ENCODE data around the gene PLEKHJ1. TPM values are rescaled to one million over a fixed set of nuclear protein-coding genes. Genes with fewer than 3 reads are reported as not detected.

PLEKHJ1 gene
- polyA plus RNA-seq, 2 of the 4 experiments (the other 2 are of a cell fraction) = 19.9 to 33.9 TPM

DNA sequence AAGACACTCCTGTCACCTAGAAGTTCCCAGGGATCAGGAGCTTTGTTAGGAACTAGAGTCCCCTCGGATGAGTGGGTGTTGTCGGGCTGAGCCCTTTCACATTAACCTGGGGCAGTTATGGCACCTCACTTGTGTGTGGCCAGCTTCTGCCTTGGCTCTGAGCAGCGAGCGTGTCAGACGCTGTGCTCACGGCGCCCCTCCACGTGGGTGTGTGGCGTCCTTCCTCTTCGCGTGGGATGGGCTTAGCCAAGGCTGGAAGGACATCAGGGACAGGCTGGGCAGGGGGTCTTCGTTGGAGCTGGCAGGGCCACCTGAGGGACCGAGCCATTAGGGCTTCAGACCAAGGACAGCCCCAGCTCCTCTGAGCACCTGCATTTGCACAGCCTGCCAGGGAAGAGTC lies 49.0 kb downstream of the PLEKHJ1 start:
- no peak overlapping the region for H3K27ac ChIP-seq
- CTCF ChIA-PET = interaction anchor here (1.0 kb wide), 1 partner anchor 10 kb away, joined by 3 read pairs; no protein-coding TSS in a partner anchor
- H3K9me3 ChIP-seq = no peaks in the 10 kb centered on the region
- no peak overlapping the region for H3K4me2 ChIP-seq
- POLR2A ChIA-PET = no interaction called here
- no peak for TF ChIP-seq ZFP36 (IDR thresholded peaks at IDR 0.05; ENCODE audit: borderline replicate concordance, partially characterized antibody)
- no peak for TF ChIP-seq ZSCAN20 (CRISPR knock-in tag; IDR thresholded peaks at IDR 0.05)
- H3K4me3 ChIP-seq = no peak overlapping the region
- DNase-seq (ENCODE audit: low read depth in 1 of 2, low spot score in 1 of 2) (no peak), FAIRE-seq (no peak), ATAC-seq (no peak)
- WGBS (ENCODE audit: missing lambda C conversion rate) = 91% methylated on average over 7 of the region's 13 CpGs
- H3K4me1 ChIP-seq = no peaks in the 10 kb centered on the region

DNA sequence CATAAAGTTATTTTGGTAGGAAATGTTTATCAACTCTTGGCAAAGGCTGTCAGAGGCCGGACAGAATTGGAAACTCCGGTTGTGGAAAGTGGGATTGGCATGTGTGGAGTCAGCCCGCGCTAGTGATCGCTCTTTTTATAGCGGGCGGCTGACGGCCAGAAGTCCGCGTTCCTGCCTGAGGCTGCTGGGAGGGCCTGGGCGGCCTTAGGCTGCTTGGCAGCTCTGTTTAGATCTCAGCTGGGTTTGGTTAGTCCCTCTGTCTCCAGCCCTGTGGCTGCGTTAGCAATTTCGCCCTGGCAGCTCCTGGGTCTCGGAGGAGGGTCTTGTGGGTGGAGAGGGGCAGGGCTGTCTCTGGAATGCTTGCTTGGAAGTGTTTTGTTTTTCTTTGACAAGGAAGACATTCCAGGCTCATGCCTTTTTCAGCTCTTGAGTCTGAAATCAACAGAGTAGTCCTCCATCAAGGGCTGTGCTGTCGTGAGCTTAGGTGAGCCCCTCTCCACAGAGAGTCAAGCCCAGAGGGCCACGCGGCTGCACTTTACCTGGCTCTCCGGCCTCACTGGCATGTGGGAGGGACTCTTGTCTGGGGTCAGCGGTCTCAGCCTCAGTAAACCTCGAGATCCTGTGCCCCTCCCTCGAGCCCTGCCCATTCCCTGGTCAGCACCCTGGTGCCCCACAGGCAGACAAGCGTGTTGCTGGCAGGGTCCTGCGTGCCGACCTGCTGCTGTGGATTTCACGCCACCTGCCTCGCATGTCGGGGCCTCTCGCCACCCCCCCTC lies 49.9 kb downstream of the PLEKHJ1 start:
- Histone ChIP-seq H3K27ac (no peak overlapping the region), H3K4me1 (no peaks in the 10 kb centered on the region), H3K4me2 (no peak overlapping the region), H3K9me3 (no peaks in the 10 kb centered on the region), H3K4me3 (no peak overlapping the region)
- ATAC-seq (no peak), DNase-seq (ENCODE audit: low read depth in 1 of 2, low spot score in 1 of 2) (no peak), FAIRE-seq (no peak)
- TF ChIP-seq EHMT2 (IDR thresholded peaks at IDR 0.05; ENCODE audit: low read depth) (no peak), HOXB13 (CRISPR knock-in tag; IDR thresholded peaks at IDR 0.05; ENCODE audit: low read depth) (no peak), HDAC2 (IDR thresholded peaks at IDR 0.05) (no peak), ZC3H11A (IDR thresholded peaks at IDR 0.05) (no peak), NPAS2 (CRISPR knock-in tag; IDR thresholded peaks at IDR 0.05; ENCODE audit: borderline replicate concordance) (no peak), HEYL (CRISPR knock-in tag; IDR thresholded peaks at IDR 0.05) (no peak), FOSL2 (IDR thresholded peaks at IDR 0.05) (no peak), FOSL2 (CRISPR knock-in tag; IDR thresholded peaks at IDR 0.05) (no peak)
- TF ChIP-seq, protein P1, sequence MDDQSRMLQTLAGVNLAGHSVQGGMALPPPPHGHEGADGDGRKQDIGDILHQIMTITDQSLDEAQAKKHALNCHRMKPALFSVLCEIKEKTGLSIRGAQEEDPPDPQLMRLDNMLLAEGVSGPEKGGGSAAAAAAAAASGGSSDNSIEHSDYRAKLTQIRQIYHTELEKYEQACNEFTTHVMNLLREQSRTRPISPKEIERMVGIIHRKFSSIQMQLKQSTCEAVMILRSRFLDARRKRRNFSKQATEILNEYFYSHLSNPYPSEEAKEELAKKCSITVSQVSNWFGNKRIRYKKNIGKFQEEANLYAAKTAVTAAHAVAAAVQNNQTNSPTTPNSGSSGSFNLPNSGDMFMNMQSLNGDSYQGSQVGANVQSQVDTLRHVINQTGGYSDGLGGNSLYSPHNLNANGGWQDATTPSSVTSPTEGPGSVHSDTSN (IDR thresholded peaks at IDR 0.05) = no peak
- CTCF ChIA-PET = interaction anchor here (1.0 to 1.4 kb wide), 2 partner anchors 9 to 15 kb away, joined by 3 to 7 read pairs; no protein-coding TSS in a partner anchor
- 92% methylated on average over 15 of the region's 28 CpGs for WGBS (ENCODE audit: missing lambda C conversion rate)
- POLR2A ChIA-PET = no interaction called here

DNA sequence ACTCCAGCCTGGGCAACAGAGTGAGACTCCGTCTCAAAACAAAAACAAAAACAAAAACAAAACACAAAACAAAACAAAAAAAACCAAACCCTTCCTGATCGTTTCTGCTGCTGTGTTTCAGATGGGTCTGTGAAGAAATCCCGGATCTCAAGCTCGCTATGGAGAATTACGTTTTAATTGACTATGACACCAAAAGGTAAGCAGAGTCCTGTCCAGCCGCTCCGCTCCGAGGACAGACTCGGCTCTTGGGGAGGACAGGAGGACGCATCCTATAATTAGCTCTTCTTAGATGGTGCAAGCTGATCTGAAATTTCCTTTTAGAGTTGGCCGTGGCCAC lies 50.4 kb downstream of the PLEKHJ1 start:
- ChIA-PET POLR2A (no interaction called here), CTCF (interaction anchor here (1.4 kb wide), 1 partner anchor 14 kb away, joined by 7 read pairs; no protein-coding TSS in a partner anchor)
- 86% methylated on average over 11 of the region's 11 CpGs for WGBS (ENCODE audit: missing lambda C conversion rate)
- Histone ChIP-seq H3K4me3 (no peak overlapping the region), H3K4me1 (no peaks in the 10 kb centered on the region), H3K9me3 (no peaks in the 10 kb centered on the region), H3K4me2 (no peak overlapping the region), H3K27ac (no peak overlapping the region)
- ATAC-seq (no peak), FAIRE-seq (no peak), DNase-seq (ENCODE audit: low read depth in 1 of 2, low spot score in 1 of 2) (no peak)
- no peak for TF ChIP-seq NPAS2 (CRISPR knock-in tag; IDR thresholded peaks at IDR 0.05; ENCODE audit: borderline replicate concordance)
- no peak for TF ChIP-seq CBX2 (IDR thresholded peaks at IDR 0.05; ENCODE audit: borderline replicate concordance, low read depth)
- TF ChIP-seq NFE2L2 (conservative IDR thresholded peaks at IDR 0.05; ENCODE audit: low read length) = no peak
- no peak for TF ChIP-seq RCOR1 (IDR thresholded peaks at IDR 0.05; ENCODE audit: low read depth, low read length)
- no peak for TF ChIP-seq HOXB5 (CRISPR knock-in tag; IDR thresholded peaks at IDR 0.05)
- no peak for TF ChIP-seq TP53 (CRISPR knock-in tag; IDR thresholded peaks at IDR 0.05)
- no peak for TF ChIP-seq BHLHE40 (IDR thresholded peaks at IDR 0.05; ENCODE audit: low read depth, low read length)
- TF ChIP-seq FOSB (CRISPR knock-in tag; IDR thresholded peaks at IDR 0.05) = no peak

DNA sequence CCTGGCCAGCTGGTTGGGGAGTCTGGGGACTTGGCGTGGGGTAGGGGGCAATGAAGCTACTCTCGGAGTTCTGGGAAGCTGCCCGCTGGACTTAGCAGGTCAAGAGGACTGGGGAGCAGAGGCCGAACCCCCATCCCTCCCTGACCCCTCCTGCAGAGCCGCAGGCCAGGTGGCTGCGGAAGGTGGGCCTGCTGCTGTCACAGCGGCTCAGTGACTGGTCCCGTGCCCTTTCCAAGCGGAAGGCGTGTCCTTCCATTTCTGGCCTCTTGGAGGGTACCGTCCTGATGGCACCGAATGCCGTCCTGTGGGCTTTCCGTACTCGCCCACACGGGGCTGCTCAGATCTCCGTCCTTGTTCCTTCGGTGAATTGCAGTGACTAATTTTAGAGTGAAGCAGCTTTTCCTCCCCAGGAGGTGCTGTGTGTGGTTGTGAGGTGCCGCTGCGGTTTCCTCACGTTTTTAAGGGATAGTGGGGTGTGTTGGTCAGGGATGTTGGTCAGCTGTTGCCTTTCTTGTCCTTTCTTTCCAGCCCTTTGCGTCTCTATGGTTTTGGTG lies 51.6 kb downstream of the PLEKHJ1 start:
- ChIA-PET CTCF (no interaction called here), POLR2A (no interaction called here)
- Histone ChIP-seq H3K9me3 (no peaks in the 10 kb centered on the region), H3K4me3 (no peak overlapping the region), H3K4me1 (no peaks in the 10 kb centered on the region), H3K4me2 (no peak overlapping the region), H3K27ac (no peak overlapping the region)
- TF ChIP-seq RARB (CRISPR knock-in tag; IDR thresholded peaks at IDR 0.05) (no peak), CBX8 (IDR thresholded peaks at IDR 0.05) (no peak)
- ATAC-seq = no peak
- no peak for FAIRE-seq
- no peak for DNase-seq (ENCODE audit: low read depth in 1 of 2, low spot score in 1 of 2)
- 94% methylated on average over 16 of the region's 22 CpGs for WGBS (ENCODE audit: missing lambda C conversion rate)

Small RNA genes within 50 kb of the gene (small RNA-seq; reads per million reads assigned to genes)
- 0 reads per million in 6 experiments for gene MIR1227

Other genes with a start within 250 kb of the PLEKHJ1 start
- 16.3 and 19.0 TPM in 2 replicates for gene BTBD2, start 220.6 kb downstream of the PLEKHJ1 start, polyA plus RNA-seq (2011; rRNA removed)
- 26.7 to 32.7 TPM (median 29.6 TPM) in 3 replicates for gene BTBD2, start 220.6 kb downstream of the PLEKHJ1 start, polyA plus RNA-seq (2017; fragmentation: RNase III; extraction: RNeasy Plus Mini Kit Qiagen cat#74134 plus additional on column Dnase treatment)
- gene MKNK2, start 185.1 kb downstream of the PLEKHJ1 start, polyA plus RNA-seq (2011; rRNA removed) = 56.7 and 58.4 TPM in 2 replicates
- 38.8 to 55.4 TPM (median 48.3 TPM) in 3 replicates for gene MKNK2, start 185.1 kb downstream of the PLEKHJ1 start, polyA plus RNA-seq (2017; fragmentation: RNase III; extraction: RNeasy Plus Mini Kit Qiagen cat#74134 plus additional on column Dnase treatment)
- 10.9 and 12.9 TPM in 2 replicates for gene MOB3A, start 140.0 kb downstream of the PLEKHJ1 start, polyA plus RNA-seq (2011; rRNA removed)
- 8.4 to 9.1 TPM (median 8.7 TPM) in 3 replicates for gene MOB3A, start 140.0 kb downstream of the PLEKHJ1 start, polyA plus RNA-seq (2017; fragmentation: RNase III; extraction: RNeasy Plus Mini Kit Qiagen cat#74134 plus additional on column Dnase treatment)
- 0.36 and 0.70 TPM in 2 replicates for gene IZUMO4, start 139.4 kb downstream of the PLEKHJ1 start, polyA plus RNA-seq (2011; rRNA removed)
- gene IZUMO4, start 139.4 kb downstream of the PLEKHJ1 start, polyA plus RNA-seq (2017; fragmentation: RNase III; extraction: RNeasy Plus Mini Kit Qiagen cat#74134 plus additional on column Dnase treatment) = 1.0 to 1.8 TPM (median 1.0 TPM) in 3 replicates
- 44.4 and 64.8 TPM in 2 replicates for gene AP3D1, start 84.8 kb downstream of the PLEKHJ1 start, polyA plus RNA-seq (2011; rRNA removed)
- 61.0 to 67.2 TPM (median 66.9 TPM) in 3 replicates for gene AP3D1, start 84.8 kb downstream of the PLEKHJ1 start, polyA plus RNA-seq (2017; fragmentation: RNase III; extraction: RNeasy Plus Mini Kit Qiagen cat#74134 plus additional on column Dnase treatment)
- gene DOT1L, start 72.4 kb downstream of the PLEKHJ1 start, polyA plus RNA-seq (2011; rRNA removed) = 2.7 and 5.0 TPM in 2 replicates
- gene DOT1L, start 72.4 kb downstream of the PLEKHJ1 start, polyA plus RNA-seq (2017; fragmentation: RNase III; extraction: RNeasy Plus Mini Kit Qiagen cat#74134 plus additional on column Dnase treatment) = 8.3 to 10.2 TPM (median 10.1 TPM) in 3 replicates
- gene SF3A2, start 495 bp upstream of the PLEKHJ1 start, polyA plus RNA-seq (2011; rRNA removed) = 11.9 and 13.5 TPM in 2 replicates
- 62.7 to 73.4 TPM (median 68.2 TPM) in 3 replicates for gene SF3A2, start 495 bp upstream of the PLEKHJ1 start, polyA plus RNA-seq (2017; fragmentation: RNase III; extraction: RNeasy Plus Mini Kit Qiagen cat#74134 plus additional on column Dnase treatment)
- 2.8 and 3.0 TPM in 2 replicates for gene AMH, start 13.0 kb upstream of the PLEKHJ1 start, polyA plus RNA-seq (2011; rRNA removed)
- 12.0 to 13.2 TPM (median 12.7 TPM) in 3 replicates for gene AMH, start 13.0 kb upstream of the PLEKHJ1 start, polyA plus RNA-seq (2017; fragmentation: RNase III; extraction: RNeasy Plus Mini Kit Qiagen cat#74134 plus additional on column Dnase treatment)
- gene JSRP1, start 20.1 kb upstream of the PLEKHJ1 start, polyA plus RNA-seq (2011; rRNA removed) = not detected in 2 replicates
- gene JSRP1, start 20.1 kb upstream of the PLEKHJ1 start, polyA plus RNA-seq (2017; fragmentation: RNase III; extraction: RNeasy Plus Mini Kit Qiagen cat#74134 plus additional on column Dnase treatment) = 0.16 to 0.41 TPM (median 0.32 TPM) in 3 replicates
- gene PEAK3, start 45.8 kb upstream of the PLEKHJ1 start, polyA plus RNA-seq (2011; rRNA removed) = not detected in 2 replicates
- gene PEAK3, start 45.8 kb upstream of the PLEKHJ1 start, polyA plus RNA-seq (2017; fragmentation: RNase III; extraction: RNeasy Plus Mini Kit Qiagen cat#74134 plus additional on column Dnase treatment) = not detected in 3 replicates
- not detected in 2 replicates for gene LINGO3, start 71.8 kb upstream of the PLEKHJ1 start, polyA plus RNA-seq (2011; rRNA removed)
- not detected in 3 replicates for gene LINGO3, start 71.8 kb upstream of the PLEKHJ1 start, polyA plus RNA-seq (2017; fragmentation: RNase III; extraction: RNeasy Plus Mini Kit Qiagen cat#74134 plus additional on column Dnase treatment)
- gene LSM7, start 92.3 kb upstream of the PLEKHJ1 start, polyA plus RNA-seq (2011; rRNA removed) = 112 and 140 TPM in 2 replicates
- 139 to 170 TPM (median 144 TPM) in 3 replicates for gene LSM7, start 92.3 kb upstream of the PLEKHJ1 start, polyA plus RNA-seq (2017; fragmentation: RNase III; extraction: RNeasy Plus Mini Kit Qiagen cat#74134 plus additional on column Dnase treatment)
- 11.3 and 11.4 TPM in 2 replicates for gene SPPL2B, start 92.4 kb upstream of the PLEKHJ1 start, polyA plus RNA-seq (2011; rRNA removed)
- 28.6 to 36.8 TPM (median 36.5 TPM) in 3 replicates for gene SPPL2B, start 92.4 kb upstream of the PLEKHJ1 start, polyA plus RNA-seq (2017; fragmentation: RNase III; extraction: RNeasy Plus Mini Kit Qiagen cat#74134 plus additional on column Dnase treatment)
- gene TMPRSS9, start 123.9 kb upstream of the PLEKHJ1 start, polyA plus RNA-seq (2011; rRNA removed) = 0.01 TPM in 1 of 2 replicates, not detected in the other
- 0.04 TPM in 1 of 3 replicates, not detected in the others for gene TMPRSS9, start 123.9 kb upstream of the PLEKHJ1 start, polyA plus RNA-seq (2017; fragmentation: RNase III; extraction: RNeasy Plus Mini Kit Qiagen cat#74134 plus additional on column Dnase treatment)
- 23.9 and 24.7 TPM in 2 replicates for gene TIMM13, start 191.3 kb upstream of the PLEKHJ1 start, polyA plus RNA-seq (2011; rRNA removed)
- gene TIMM13, start 191.3 kb upstream of the PLEKHJ1 start, polyA plus RNA-seq (2017; fragmentation: RNase III; extraction: RNeasy Plus Mini Kit Qiagen cat#74134 plus additional on column Dnase treatment) = 73.6 to 85.7 TPM (median 81.2 TPM) in 3 replicates
- gene LMNB2, start 220.6 kb upstream of the PLEKHJ1 start, polyA plus RNA-seq (2011; rRNA removed) = 53.5 and 54.6 TPM in 2 replicates
- gene LMNB2, start 220.6 kb upstream of the PLEKHJ1 start, polyA plus RNA-seq (2017; fragmentation: RNase III; extraction: RNeasy Plus Mini Kit Qiagen cat#74134 plus additional on column Dnase treatment) = 93.6 to 105 TPM (median 97.7 TPM) in 3 replicates
- 65.3 and 72.5 TPM in 2 replicates for gene GADD45B, start 239.8 kb upstream of the PLEKHJ1 start, polyA plus RNA-seq (2011; rRNA removed)
- gene GADD45B, start 239.8 kb upstream of the PLEKHJ1 start, polyA plus RNA-seq (2017; fragmentation: RNase III; extraction: RNeasy Plus Mini Kit Qiagen cat#74134 plus additional on column Dnase treatment) = 38.6 to 42.4 TPM (median 39.9 TPM) in 3 replicates

Data from A549 (cell line).